Neuron (in vitro differentiated cells): Measurements from ENCODE around the gene KRT84.

Source experiments
- H2AFZ ChIP-seq: one replicate; pipeline ENCODE4 v1.6.1; 2013; ENCODE audit warnings: low read depth, mild to moderate bottlenecking, inconsistent platforms, low read length, moderate library complexity
- H3K27me3 ChIP-seq: one replicate; pipeline ENCODE4 v1.6.1; 2013; ENCODE audit warnings: low read length; ENCODE audit not compliant: insufficient read depth
- H3K36me3 ChIP-seq: one replicate; pipeline ENCODE4 v1.6.1; 2013; ENCODE audit warnings: low read length; ENCODE audit not compliant: insufficient read depth
- H3K4me1 ChIP-seq: one replicate; pipeline ENCODE4 v1.6.1; 2013; ENCODE audit warnings: low read length; ENCODE audit not compliant: insufficient read depth
- H3K4me3 ChIP-seq: 2 replicates; pipeline ENCODE4 v1.5.1; 2013; ENCODE audit warnings: mild to moderate bottlenecking, low read length, moderate library complexity
- H3K9me3 ChIP-seq: one replicate; pipeline ENCODE4 v1.6.1; 2013; ENCODE audit warnings: low read length

Gene KRT84

GRCh38 chr12:52390739-52391617 is 5.5 kb upstream of the KRT84 start:
- Histone ChIP-seq H2AFZ (no peak overlapping the region), H3K4me1 (no peaks in the 10 kb centered on the region), H3K9me3 (no peaks in the 10 kb centered on the region), H3K36me3 (no peaks in the 10 kb centered on the region), H3K27me3 (peaks cover 13% of the 10 kb centered on the region), H3K4me3 (no peak overlapping the region)

- Histone ChIP-seq H3K36me3 (no peaks in the 10 kb centered on the region), H3K9me3 (no peaks in the 10 kb centered on the region), H3K27me3 (peaks cover 16% of the 10 kb centered on the region), H3K4me1 (no peaks in the 10 kb centered on the region), H3K4me3 (no peak overlapping the region), H2AFZ (no peak overlapping the region)
Observed at GRCh38 chr12:52389313-52390207, 4.1 kb upstream of the KRT84 start.

- Histone ChIP-seq H3K27me3 (peaks cover 16% of the 10 kb centered on the region), H3K36me3 (no peaks in the 10 kb centered on the region), H2AFZ (no peak overlapping the region), H3K4me1 (no peaks in the 10 kb centered on the region), H3K4me3 (no peak overlapping the region), H3K9me3 (no peaks in the 10 kb centered on the region)
Observed at GRCh38 chr12:52387859-52388258, 2.4 kb upstream of the KRT84 start.

GRCh38 chr12:52383331-52383730 is 2.1 kb downstream of the KRT84 start:
- Histone ChIP-seq H3K36me3 (no peaks in the 10 kb centered on the region), H3K4me3 (no peak overlapping the region), H3K4me1 (no peaks in the 10 kb centered on the region), H3K27me3 (peaks cover 8% of the 10 kb centered on the region), H2AFZ (no peak overlapping the region), H3K9me3 (no peaks in the 10 kb centered on the region)

GRCh38 chr12:52382854-52383253 is 2.6 kb downstream of the KRT84 start:
- Histone ChIP-seq H3K36me3 (no peaks in the 10 kb centered on the region), H3K27me3 (peaks cover 3% of the 10 kb centered on the region), H3K4me1 (no peaks in the 10 kb centered on the region), H2AFZ (no peak overlapping the region), H3K4me3 (no peak overlapping the region), H3K9me3 (no peaks in the 10 kb centered on the region)

- Histone ChIP-seq H3K4me3 (no peak overlapping the region), H2AFZ (no peak overlapping the region), H3K9me3 (no peaks in the 10 kb centered on the region), H3K4me1 (no peaks in the 10 kb centered on the region), H3K36me3 (no peaks in the 10 kb centered on the region), H3K27me3 (peaks cover 3% of the 10 kb centered on the region)
Observed at GRCh38 chr12:52381206-52381605, 4.2 kb downstream of the KRT84 start.

- Histone ChIP-seq H3K4me3 (no peak overlapping the region), H3K9me3 (no peaks in the 10 kb centered on the region), H3K4me1 (no peaks in the 10 kb centered on the region), H2AFZ (no peak overlapping the region), H3K27me3 (peaks cover under 1% of the 10 kb centered on the region), H3K36me3 (no peaks in the 10 kb centered on the region)
Observed at GRCh38 chr12:52380271-52380694, 5.2 kb downstream of the KRT84 start.

- Histone ChIP-seq H3K36me3 (no peaks in the 10 kb centered on the region), H2AFZ (no peak overlapping the region), H3K9me3 (no peaks in the 10 kb centered on the region), H3K27me3 (no peaks in the 10 kb centered on the region), H3K4me1 (no peaks in the 10 kb centered on the region), H3K4me3 (no peak overlapping the region)
Observed at GRCh38 chr12:52379536-52379935, 5.9 kb downstream of the KRT84 start.

GRCh38 chr12:52378091-52378490 is 7.4 kb downstream of the KRT84 start:
- Histone ChIP-seq H3K4me1 (no peaks in the 10 kb centered on the region), H3K4me3 (no peak overlapping the region), H3K27me3 (no peaks in the 10 kb centered on the region)

GRCh38 chr12:52377266-52377665 is 8.2 kb downstream of the KRT84 start:
- no peak overlapping the region for H3K4me3 ChIP-seq
- H2AFZ ChIP-seq: no peak overlapping the region
- no peaks in the 10 kb centered on the region for H3K27me3 ChIP-seq
- no peaks in the 10 kb centered on the region for H3K36me3 ChIP-seq
- H3K9me3 ChIP-seq: no peaks in the 10 kb centered on the region
- H3K4me1 ChIP-seq: no peaks in the 10 kb centered on the region

More at GRCh38 chr12:52378091-52378490, 7.4 kb downstream of the KRT84 start:
- Histone ChIP-seq H2AFZ (no peak overlapping the region), H3K36me3 (no peaks in the 10 kb centered on the region), H3K9me3 (no peaks in the 10 kb centered on the region)

GRCh38 chr12:52372216-52373154 is 13.0 kb downstream of the KRT84 start:
- H3K27me3 ChIP-seq: no peaks in the 10 kb centered on the region
- H3K9me3 ChIP-seq: no peaks in the 10 kb centered on the region
- no peak overlapping the region for H3K4me3 ChIP-seq
- H3K4me1 ChIP-seq: no peaks in the 10 kb centered on the region
- H2AFZ ChIP-seq: no peak overlapping the region
- H3K36me3 ChIP-seq: no peaks in the 10 kb centered on the region

GRCh38 chr12:52371716-52372115 is 13.7 kb downstream of the KRT84 start:
- H3K36me3 ChIP-seq: no peaks in the 10 kb centered on the region
- no peaks in the 10 kb centered on the region for H3K9me3 ChIP-seq
- no peak overlapping the region for H3K4me3 ChIP-seq
- no peaks in the 10 kb centered on the region for H3K4me1 ChIP-seq
- H3K27me3 ChIP-seq: peaks cover 1% of the 10 kb centered on the region
- no peak overlapping the region for H2AFZ ChIP-seq
